HEK293 (cell line): ENCODE measurements around the gene TCF3.

Source experiments
- MZF1 ChIP-seq: fragments of 450-650 bp; formaldehyde crosslinking; IDR thresholded peaks from 2 replicates; pipeline ENCODE4 v1.5.1; 2017; ENCODE audit warnings: missing biosample characterization, missing genetic modification characterization, borderline replicate concordance
- RBAK ChIP-seq: fragments of 450-650 bp; formaldehyde crosslinking; IDR thresholded peaks from 2 replicates; pipeline ENCODE4 v1.5.1; 2016; ENCODE audit warnings: missing biosample characterization, missing genetic modification characterization
- YY1 ChIP-seq: fragments of 450-650 bp; formaldehyde crosslinking; IDR thresholded peaks from 2 replicates; pipeline ENCODE4 v1.5.1; 2018; ENCODE audit warnings: missing biosample characterization, missing genetic modification characterization
- ZNF146 ChIP-seq: fragments of 450-650 bp; formaldehyde crosslinking; IDR thresholded peaks from 2 replicates; pipeline ENCODE4 v1.5.1; 2016; ENCODE audit warnings: missing biosample characterization, missing genetic modification characterization
- ZNF274 ChIP-seq, 2 experiments: fragments of 200-500 bp in 1 of 2; fragments of 450-650 bp in 1 of 2; sonication (Bioruptor generic) in 1 of 2; formaldehyde crosslinking in 1 of 2; IDR thresholded peaks; 2 replicates each; pipeline versions ENCODE4 v1.5.1 to v1.6.1; 2014 to 2016; ENCODE audit warnings: borderline replicate concordance in 1 of 2, inconsistent platforms in 1 of 2, low read length in 1 of 2, missing biosample characterization in 1 of 2, missing genetic modification characterization in 1 of 2
- ZNF76 ChIP-seq: fragments of 450-650 bp; formaldehyde crosslinking; IDR thresholded peaks from 2 replicates; pipeline ENCODE4; 2016; ENCODE audit warnings: low read depth, missing biosample characterization, missing genetic modification characterization, borderline replicate concordance
- ZNF830 ChIP-seq: fragments of 450-650 bp; IDR thresholded peaks from 2 replicates; pipeline ENCODE4 v1.5.0; 2018; ENCODE audit warnings: missing biosample characterization, missing genetic modification characterization, low read depth, mild to moderate bottlenecking, moderate library complexity
- ZSCAN16 ChIP-seq: fragments of 450-650 bp; formaldehyde crosslinking; IDR thresholded peaks from 2 replicates; pipeline ENCODE4 v1.5.1; 2016; ENCODE audit warnings: missing biosample characterization, missing genetic modification characterization
- ZSCAN30 ChIP-seq: fragments of 450-650 bp; IDR thresholded peaks from 2 replicates; pipeline ENCODE4 v1.5.1; 2018; ENCODE audit warnings: missing biosample characterization, mild to moderate bottlenecking, missing genetic modification characterization, moderate library complexity
- TF ChIP-seq, protein P1 (sequence below): fragments of 450-650 bp; formaldehyde crosslinking; IDR thresholded peaks from 2 replicates; pipeline ENCODE4 v1.5.1; 2016; ENCODE audit warnings: missing biosample characterization, missing genetic modification characterization
- TF ChIP-seq, protein P2 (sequence below): fragments of 450-650 bp; formaldehyde crosslinking; IDR thresholded peaks from 2 replicates; pipeline ENCODE4 v1.5.1; 2016; ENCODE audit warnings: missing biosample characterization, missing genetic modification characterization
- TF ChIP-seq, protein P3 (sequence below): fragments of 450-650 bp; formaldehyde crosslinking; conservative IDR thresholded peaks from 2 replicates; pipeline ENCODE4 v1.5.1; 2016; ENCODE audit warnings: low read depth, missing biosample characterization, missing genetic modification characterization

DNA sequence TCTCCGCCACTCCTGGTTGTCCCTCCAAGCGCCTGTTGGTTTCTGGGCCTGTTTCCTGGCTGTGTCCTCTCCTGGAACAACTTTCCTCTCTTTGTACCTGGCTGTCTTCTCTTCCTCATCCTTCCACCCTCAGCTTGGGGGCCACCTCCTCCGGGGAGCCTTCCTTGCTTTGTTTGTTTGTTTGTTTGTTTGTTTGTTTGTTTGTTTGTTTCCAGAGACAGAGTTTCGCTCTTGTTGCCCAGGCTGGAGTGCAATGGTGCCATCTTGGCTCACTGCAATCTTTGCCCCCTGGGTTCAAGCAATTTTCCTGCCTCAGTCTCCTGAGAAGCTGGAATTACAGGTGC is 6.6 kb upstream of the TCF3 start:
- TF ChIP-seq ZNF76 (tag by site-specific recombination) (no peak), RBAK (no peak), ZSCAN30 (tag by site-specific recombination) (no peak), ZNF146 (tag by site-specific recombination) (no peak), ZNF274 (IDR thresholded peaks at IDR 0.05; ENCODE audit: low read length) (no peak), ZNF274 (tag by site-specific recombination; IDR thresholded peaks at IDR 0.05; ENCODE audit: borderline replicate concordance) (no peak), ZSCAN16 (tag by site-specific recombination) (no peak), ZNF830 (tag by site-specific recombination) (no peak), YY1 (tag by site-specific recombination) (no peak), MZF1 (no peak)
- TF ChIP-seq, protein P1, sequence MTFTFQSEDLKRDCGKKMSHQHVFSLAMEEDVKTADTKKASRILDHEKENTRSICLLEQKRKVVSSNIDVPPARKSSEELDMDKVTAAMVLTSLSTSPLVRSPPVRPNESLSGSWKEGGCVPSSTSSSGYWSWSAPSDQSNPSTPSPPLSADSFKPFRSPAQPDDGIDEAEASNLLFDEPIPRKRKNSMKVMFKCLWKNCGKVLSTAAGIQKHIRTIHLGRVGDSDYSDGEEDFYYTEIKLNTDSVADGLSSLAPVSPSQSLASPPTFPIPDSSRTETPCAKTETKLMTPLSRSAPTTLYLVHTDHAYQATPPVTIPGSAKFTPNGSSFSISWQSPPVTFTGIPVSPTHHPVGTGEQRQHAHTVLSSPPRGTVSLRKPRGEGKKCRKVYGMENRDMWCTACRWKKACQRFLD (tag by site-specific recombination), result no peak
- TF ChIP-seq, protein P2, sequence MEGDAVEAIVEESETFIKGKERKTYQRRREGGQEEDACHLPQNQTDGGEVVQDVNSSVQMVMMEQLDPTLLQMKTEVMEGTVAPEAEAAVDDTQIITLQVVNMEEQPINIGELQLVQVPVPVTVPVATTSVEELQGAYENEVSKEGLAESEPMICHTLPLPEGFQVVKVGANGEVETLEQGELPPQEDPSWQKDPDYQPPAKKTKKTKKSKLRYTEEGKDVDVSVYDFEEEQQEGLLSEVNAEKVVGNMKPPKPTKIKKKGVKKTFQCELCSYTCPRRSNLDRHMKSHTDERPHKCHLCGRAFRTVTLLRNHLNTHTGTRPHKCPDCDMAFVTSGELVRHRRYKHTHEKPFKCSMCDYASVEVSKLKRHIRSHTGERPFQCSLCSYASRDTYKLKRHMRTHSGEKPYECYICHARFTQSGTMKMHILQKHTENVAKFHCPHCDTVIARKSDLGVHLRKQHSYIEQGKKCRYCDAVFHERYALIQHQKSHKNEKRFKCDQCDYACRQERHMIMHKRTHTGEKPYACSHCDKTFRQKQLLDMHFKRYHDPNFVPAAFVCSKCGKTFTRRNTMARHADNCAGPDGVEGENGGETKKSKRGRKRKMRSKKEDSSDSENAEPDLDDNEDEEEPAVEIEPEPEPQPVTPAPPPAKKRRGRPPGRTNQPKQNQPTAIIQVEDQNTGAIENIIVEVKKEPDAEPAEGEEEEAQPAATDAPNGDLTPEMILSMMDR (tag by site-specific recombination), result no peak
- TF ChIP-seq, protein P3, sequence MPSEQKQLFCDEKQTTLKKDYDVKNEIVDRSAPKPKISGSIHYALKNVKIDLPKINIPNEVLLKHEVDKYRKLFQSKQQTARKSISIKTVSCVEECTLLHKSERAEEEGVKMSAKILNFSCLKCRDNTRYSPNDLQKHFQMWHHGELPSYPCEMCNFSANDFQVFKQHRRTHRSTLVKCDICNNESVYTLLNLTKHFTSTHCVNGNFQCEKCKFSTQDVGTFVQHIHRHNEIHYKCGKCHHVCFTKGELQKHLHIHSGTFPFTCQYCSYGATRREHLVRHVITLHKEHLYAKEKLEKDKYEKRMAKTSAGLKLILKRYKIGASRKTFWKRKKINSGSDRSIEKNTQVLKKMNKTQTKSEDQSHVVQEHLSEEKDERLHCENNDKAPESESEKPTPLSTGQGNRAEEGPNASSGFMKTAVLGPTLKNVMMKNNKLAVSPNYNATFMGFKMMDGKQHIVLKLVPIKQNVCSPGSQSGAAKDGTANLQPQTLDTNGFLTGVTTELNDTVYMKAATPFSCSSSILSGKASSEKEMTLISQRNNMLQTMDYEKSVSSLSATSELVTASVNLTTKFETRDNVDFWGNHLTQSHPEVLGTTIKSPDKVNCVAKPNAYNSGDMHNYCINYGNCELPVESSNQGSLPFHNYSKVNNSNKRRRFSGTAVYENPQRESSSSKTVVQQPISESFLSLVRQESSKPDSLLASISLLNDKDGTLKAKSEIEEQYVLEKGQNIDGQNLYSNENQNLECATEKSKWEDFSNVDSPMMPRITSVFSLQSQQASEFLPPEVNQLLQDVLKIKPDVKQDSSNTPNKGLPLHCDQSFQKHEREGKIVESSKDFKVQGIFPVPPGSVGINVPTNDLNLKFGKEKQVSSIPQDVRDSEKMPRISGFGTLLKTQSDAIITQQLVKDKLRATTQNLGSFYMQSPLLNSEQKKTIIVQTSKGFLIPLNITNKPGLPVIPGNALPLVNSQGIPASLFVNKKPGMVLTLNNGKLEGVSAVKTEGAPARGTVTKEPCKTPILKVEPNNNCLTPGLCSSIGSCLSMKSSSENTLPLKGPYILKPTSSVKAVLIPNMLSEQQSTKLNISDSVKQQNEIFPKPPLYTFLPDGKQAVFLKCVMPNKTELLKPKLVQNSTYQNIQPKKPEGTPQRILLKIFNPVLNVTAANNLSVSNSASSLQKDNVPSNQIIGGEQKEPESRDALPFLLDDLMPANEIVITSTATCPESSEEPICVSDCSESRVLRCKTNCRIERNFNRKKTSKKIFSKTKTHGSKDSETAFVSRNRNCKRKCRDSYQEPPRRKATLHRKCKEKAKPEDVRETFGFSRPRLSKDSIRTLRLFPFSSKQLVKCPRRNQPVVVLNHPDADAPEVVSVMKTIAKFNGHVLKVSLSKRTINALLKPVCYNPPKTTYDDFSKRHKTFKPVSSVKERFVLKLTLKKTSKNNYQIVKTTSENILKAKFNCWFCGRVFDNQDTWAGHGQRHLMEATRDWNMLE (tag by site-specific recombination), result no peak
